Renal pelvis (tissue), 4 donors: ENCODE data around the gene CASTOR1. TPM values are rescaled to one million over a fixed set of nuclear protein-coding genes. Genes with fewer than 3 reads are reported as not detected.

Experiments
- DNase-seq: peaks from one replicate; pipeline ENCODE4 v3.0.0-alpha.2; 2013
- polyA plus RNA-seq, 3 donors: library from polyadenylated mRNA; unstranded; fragments of 120-200 nt; gene quantifications; one replicate each; pipeline ENCODE4 v1.2.1, GENCODE V29; 2013; ENCODE audit not compliant: insufficient read length in 3 of 3

Gene CASTOR1
- polyA plus RNA-seq, 3 donors: 12.9 to 14.5 (median 13.2) TPM

GRCh38 chr22:30324014-30324730, 34.9 kb upstream of the CASTOR1 start:
- DNase-seq: no peak

DNA sequence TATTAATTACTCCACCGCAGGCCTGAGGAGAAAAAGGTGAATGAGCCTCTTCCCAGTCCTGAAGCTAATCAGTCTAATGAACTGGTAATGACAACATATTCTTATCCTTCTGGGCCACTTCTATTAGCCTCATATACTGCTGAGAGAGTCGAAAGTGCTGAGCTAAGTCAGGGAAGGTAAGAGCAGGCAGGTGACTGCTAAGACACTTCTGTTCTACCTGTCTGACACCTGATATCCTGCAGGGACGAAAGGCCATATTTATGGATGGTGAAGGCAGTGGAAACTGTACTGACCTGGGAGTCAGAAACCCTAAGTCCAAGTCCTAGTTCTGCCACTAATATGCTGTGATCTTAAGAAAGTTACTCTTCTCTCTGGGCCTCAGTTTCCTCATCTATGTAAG, 33.9 kb upstream of the CASTOR1 start:
- no peak for DNase-seq

GRCh38 chr22:30321461-30321860, 32.2 kb upstream of the CASTOR1 start:
- DNase-seq: no peak

GRCh38 chr22:30320021-30320556, 30.8 kb upstream of the CASTOR1 start:
- no peak for DNase-seq

DNA sequence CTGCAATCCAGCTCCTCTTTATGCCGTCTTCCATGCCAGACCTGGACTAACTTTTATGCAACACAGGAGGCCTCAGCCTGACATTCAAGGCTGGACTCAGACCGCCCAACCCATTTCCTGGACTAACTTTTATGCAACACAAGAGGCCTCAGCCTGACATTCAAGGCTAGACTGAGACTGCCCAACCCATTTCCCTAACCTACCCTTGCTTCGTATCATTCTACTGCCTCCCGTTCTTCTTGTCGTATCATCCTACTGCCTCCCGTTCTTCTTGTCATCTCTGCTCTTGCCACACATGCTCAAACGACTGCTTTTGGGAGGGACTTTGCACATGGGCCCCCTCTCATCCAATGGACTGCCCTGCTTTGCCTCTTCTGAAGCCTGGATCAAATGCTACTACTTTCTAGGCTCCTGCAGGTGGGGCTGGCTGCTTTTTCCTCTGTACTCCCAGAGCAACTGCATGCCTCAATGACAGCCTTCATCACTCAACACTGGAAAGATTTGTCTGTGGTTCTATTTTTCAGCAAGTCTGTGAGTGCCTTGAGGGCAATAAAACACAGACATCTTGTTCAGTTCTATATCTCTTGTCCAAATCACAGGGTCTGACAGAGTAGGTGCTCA, 29.6 kb upstream of the CASTOR1 start:
- DNase-seq: no peak

DNA sequence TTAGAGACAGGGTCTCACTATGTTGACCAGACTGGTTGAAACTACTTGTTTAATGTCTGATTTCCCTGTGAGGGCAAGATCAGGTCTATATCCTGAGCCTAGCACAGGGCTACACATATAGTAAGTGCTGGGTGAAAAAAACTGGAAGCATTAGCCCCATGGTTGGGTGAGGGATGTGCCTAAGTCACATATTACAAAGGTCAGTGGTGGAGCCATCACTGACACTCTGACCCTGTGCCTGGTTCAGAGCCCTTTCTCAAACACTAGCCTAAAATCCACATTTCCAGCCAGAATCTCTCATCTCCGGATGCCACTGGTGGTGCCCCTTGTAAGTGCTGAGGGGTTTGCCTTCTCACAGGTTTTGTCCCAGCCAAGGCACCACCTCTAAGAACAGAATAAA, 28.5 kb upstream of the CASTOR1 start:
- no peak for DNase-seq

- DNase-seq: no peak
These were observed 26.8 kb upstream of the CASTOR1 start for GRCh38 chr22:30315962-30316576.

- DNase-seq: no peak
These were observed 25.6 kb upstream of the CASTOR1 start for GRCh38 chr22:30314915-30315314.

DNA sequence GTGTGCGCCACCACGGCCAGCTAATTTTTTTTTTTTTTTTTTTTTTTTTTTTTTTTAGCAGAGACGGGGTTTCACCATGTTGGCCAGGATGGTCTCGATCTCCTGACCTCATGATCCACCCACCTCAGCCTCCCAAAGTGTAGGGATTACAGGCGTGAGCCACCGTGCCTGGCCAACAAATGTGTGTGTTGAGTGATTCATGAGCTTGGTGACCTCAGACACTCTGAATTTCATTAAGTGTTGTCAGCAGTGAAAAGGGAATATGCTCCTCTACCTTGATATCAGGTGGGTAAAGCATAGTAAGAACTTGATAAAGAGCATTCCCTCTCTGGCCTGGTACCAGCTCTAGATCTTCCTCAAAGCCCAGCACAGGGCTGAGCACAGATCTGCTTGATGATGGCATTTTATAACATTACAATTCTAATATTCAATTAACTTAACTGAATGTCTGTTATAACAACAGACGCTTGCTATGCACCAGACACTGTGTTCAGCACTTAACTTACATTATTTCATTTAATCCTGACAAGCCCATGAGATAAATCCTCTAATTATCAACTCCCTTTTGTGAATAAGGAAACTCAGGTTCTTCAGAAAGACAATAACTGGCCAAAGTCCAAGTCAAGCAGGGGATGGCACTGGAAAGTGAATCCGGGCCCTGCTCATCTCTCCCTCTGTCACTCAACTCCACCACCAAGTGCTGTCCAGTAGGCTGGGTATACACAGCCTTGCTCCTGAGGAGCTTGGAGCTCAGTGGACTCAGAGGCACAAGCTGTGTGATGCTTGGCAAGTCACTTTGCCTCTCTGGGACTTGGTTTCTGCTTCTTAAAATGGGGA, 24.4 kb upstream of the CASTOR1 start:
- no peak for DNase-seq

- no peak for DNase-seq
These were observed 22.7 kb upstream of the CASTOR1 start for GRCh38 chr22:30312053-30312452.

DNA sequence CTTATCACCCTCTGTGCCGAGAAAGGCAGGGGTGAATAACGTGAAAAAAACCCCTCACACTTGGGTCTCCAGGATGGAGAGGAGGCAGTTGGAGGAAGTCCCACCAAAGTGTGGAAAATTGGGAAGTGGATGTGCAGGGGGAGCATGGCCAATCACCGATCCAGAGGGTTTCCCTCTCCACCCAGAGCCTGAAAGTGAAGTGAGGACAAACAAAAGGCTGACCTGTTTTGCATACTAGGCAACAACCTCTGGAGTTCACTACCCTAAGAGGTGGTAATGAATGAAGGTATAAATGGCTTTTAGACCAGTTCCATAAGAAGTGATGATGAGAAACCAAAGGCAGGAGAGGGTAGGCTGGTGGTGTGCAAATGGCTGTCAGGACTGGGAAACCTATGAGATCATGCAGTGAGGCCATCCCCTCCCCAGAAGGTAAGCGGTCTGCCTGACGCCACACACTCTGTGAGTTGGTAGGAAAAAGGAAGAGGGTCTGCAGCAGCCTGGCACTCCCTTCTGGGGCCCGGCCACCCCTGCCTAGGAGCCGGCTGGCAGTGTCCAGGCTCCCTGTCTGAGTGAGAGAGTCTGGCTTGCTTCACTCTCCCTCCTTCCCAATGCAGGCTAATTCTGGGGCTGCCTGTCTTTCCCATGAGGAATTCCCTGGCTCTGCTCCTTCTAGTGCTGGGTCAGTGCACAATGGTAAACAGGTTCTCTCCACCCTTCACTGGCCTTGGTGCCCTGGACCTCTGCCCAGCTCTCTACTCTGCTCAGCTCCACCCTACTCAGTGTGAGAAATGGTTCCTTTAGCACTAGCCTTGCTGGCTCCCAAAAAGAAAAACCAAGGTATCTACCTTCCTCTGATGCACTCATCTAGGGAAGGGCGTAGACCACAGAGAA, 21.8 kb upstream of the CASTOR1 start:
- DNase-seq: peak; percentile 62

GRCh38 chr22:30309951-30310741, 20.8 kb upstream of the CASTOR1 start:
- DNase-seq: no peak

- DNase-seq: no peak
These were observed 19.4 kb upstream of the CASTOR1 start for GRCh38 chr22:30308518-30309230.

DNA sequence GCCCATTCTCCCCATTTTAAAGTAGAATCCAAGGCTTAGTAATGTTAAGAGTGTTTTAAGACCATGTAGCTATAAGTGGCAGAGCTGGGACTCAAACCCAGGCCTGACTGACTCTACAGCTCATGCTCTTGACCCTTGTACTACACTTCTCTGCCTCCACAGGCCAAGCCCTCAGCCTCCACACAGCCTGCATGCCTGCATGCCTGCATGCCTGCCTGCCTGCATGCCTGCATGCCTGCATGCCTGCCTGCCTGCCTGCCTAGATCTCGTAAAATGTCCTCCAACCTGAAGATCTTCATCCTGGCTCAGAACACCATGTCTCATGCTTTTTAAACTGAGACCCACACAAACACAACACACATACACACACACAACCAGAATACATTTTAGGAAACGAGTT, 18.8 kb upstream of the CASTOR1 start:
- DNase-seq: no peak

GRCh38 chr22:30307041-30307574, 17.8 kb upstream of the CASTOR1 start:
- no peak for DNase-seq

DNA sequence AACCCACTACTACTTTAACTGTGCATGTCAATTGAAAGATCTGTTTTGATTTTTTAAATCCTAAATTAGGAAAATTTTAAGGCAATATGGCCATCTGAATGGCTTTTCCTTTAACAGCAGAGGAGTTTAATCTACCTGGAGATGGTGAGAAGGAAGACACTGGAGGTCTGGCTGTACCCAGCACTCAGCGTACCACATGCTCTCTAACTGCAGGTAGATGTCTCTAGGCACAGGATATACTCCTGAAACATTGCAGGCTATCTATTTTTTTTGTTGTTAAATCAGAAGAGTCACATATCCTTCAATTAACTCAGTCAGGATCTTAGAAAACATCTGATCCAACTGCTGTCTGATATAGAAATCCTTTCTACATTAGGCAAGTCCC, 17.3 kb upstream of the CASTOR1 start:
- DNase-seq: no peak

DNA sequence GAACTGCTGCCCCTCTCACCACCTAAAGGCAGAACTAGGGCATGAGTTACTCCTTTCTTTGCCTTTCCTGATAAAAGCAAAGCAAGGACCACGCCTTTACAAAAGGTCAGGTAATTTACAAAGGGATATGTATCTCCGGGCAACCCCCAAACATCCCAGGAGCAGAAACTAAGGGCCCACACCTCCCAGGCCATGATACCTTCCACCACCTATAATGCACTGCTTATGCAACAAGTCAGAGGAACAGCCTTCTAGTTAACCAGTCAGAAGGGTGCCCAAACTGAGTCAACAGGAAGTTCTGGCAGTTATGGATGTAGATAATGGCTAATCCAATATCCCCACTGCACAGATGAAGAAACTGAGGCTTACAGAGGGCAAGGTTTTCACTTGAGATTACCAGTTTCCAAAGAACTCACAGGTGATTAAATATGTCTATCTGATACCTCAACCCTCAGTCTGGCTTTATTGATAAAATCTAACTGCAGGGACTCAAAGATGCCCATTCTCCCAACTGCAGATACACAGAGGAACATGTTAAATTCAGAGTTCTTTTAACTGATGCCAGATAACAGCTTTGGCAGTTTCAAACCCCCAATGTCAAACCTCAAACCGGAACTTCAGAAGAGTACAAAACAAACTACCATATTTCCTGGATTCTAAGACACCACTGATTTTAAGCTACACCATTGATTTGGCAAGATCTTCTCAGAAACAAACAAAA, 16.8 kb upstream of the CASTOR1 start:
- DNase-seq: no peak

- DNase-seq: no peak
These were observed 16.2 kb upstream of the CASTOR1 start for GRCh38 chr22:30305519-30305905.
